Endometrium (tissue), 2 donors: ENCODE data around the gene SLC39A11.
"Not testable (repeated sequence)": the region's sequence is repeated elsewhere in the genome, so short reads cannot be mapped to it uniquely, and the experiment has no call there.

Experiments
- FAIRE-seq: peaks from 2 replicates; lab custom pipeline; 2012; peaks lifted over from hg19 to GRCh38; lab: Jason Lieb, UNC
- donor health status: control.
- donor health status: control.

Gene SLC39A11

DNA sequence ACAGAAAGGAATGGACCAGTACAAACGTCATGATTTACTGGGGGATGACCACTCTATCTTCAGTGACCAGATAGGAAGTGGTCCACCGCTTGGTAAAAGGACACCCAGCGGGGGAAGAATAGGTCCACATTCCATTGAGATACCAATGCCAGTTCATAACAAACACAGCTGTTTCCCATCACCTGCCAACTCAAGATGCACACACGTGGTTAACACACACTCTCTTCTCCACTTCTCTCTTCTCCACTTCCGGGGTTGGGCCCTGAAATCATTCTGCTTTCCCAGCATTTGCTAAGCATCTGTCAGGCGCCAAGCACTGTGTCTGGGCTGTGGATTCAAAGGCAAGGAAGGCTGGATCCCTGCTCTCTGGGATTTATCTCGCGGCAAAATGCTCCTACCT, 175.5 kb downstream of the SLC39A11 start:
- no peak for FAIRE-seq

DNA sequence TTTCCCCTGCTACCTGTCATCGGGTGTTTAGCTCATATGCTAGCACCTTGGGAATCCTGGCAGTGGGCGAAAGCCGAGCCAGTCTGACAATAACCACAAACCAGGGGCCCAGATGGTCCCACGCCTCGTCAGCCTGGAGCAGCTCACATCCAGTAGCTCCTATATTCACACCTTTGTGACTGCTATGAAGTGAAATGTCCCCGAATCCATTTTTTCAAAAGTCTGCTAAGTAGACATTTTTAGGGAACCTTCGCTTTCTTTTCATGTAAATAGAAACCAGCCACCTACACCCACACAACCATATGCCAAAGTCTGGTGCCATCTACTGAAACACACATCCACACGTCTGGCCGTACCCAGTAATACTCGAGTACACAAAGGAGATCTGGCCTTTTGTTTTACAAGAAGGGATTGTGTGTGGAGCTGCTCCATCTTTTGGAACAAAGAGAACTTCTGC, 176.8 kb downstream of the SLC39A11 start:
- FAIRE-seq = no peak

DNA sequence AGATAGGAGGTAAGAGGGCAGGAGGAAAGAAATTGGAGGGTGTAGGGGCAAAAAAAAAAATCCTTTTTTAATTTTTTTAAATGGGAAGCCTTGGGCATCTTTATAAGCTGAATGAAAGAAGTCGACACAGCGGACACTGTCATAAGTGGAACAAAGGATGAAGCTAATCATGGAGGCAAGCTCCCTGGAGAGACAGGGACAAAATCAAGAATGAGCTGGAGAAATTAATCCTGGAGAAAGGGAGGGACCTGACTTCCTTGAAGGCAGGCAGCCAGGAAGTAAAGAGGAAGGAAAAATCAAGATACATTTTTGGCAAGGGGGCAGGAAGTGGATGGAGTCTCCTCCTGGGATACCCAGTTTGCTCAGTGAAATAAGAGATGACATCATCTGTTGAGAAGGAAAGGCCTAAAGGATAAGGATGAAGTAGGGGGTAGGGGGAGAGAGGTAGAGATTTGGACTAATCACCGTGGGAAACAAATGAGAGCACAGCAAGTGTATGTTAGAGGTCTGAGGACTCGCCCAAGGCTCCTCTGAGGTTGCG, 179.3 kb downstream of the SLC39A11 start:
- FAIRE-seq = no peak

DNA sequence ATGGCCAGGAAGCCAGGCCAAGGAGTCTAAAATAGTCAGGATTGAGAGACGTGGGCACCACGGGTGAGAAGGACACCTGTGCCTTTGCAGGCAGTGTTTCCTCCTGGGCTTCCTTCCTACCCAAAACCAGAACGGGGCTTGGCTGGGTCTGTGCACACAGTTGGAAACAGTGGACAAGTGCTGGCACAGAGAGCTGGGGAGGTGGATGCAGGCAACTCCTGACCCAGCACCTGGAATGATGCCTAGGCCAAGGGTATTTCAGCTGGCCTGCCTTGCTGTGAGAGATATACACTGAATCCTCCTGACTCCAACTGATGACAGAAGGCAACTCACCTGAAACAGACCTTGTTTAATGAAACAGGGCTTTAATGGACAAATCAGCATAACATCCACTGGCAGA, 186.2 kb downstream of the SLC39A11 start:
- no peak for FAIRE-seq

DNA sequence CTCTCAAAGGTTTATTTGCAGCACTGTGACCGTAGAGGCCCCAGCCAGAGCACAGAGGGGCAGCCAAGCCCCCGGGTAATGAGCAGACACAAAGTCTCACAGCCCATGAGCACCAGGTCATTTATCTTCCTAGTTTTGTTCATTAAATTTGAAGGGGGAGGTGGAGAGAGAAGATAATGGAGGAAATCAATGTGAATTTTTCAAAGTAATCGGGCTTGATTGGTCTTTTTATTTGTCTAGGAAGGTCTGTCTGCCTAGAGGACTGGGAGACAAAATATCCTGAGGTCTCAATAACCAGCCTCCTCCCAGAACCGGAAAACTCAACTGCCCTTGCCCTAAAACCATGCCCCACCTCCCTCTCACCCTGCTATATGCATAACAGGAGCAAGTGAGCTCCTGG, 189.0 kb downstream of the SLC39A11 start:
- FAIRE-seq = no peak

DNA sequence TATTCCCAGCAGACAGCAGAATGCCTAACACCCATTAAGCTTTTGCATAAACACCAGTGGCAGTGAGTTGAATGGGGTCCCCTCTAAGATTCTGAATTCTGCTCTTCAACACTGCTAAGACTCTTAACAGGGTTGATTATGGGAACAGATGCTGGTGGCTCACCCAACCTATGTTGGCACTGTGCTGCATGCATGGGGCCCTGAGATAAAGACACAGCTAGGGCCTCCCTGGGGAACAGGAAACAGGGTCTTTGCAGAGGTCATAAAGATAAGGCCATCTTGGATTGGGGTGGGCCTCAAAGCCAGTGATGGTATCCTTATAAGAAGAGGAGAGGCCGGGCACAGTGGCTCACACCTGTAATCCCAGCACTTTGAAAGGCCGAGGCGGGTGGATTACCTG, 190.8 kb downstream of the SLC39A11 start:
- FAIRE-seq = no peak

DNA sequence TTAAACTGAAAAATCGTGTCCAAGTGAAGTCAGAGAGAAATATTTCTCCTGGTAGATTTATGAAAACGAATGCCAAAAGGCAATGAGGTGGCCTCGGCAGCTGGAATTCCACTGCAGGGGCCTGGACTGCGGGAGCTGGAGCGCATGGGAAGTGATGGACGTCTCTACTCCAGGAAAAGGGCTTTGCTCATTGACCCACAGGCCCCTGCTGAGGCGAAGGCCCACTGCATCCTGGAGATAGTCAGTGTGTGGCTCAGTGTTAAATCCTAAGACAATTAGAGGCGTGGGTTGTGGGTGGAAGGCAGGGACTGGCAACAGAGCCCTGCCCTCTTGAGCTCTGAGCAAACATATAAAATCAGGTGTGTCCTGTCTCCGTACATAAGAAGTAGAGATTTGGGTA, 191.4 kb downstream of the SLC39A11 start:
- no peak for FAIRE-seq

DNA sequence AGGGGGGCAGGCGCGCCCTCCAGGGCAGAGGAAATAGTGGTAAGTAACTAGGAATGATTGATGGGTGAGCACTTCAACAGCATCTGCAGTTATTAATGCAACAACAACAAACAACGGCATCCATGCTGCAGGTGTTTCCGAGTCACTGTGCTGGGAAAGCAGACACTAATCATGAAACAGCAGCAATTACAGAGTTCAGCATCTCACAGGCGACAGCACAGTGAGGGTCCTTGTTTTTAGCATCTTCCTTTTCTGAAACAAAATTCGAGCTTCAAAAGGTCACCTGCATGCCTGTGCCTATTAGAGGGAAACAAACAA, 191.9 kb downstream of the SLC39A11 start:
- no peak for FAIRE-seq

DNA sequence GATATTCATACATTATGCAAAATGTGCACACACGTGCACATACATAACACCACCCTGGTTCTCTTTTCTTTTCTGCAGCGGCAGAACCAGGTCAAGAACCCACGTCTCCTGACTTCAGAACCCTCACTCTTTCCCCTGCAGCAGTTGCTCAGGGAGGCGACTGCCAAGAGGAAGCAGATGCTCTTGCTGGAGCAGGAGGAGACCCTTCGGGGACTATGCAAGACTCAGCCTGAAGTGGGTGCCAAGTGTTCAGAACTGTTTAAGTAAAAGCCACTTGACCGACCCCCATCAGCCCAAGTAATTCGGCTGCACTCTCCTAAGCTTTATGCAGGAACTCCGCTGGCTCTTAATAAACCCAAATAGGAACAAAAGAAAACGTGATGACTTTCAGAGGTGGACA, 193.8 kb downstream of the SLC39A11 start:
- FAIRE-seq = no peak

DNA sequence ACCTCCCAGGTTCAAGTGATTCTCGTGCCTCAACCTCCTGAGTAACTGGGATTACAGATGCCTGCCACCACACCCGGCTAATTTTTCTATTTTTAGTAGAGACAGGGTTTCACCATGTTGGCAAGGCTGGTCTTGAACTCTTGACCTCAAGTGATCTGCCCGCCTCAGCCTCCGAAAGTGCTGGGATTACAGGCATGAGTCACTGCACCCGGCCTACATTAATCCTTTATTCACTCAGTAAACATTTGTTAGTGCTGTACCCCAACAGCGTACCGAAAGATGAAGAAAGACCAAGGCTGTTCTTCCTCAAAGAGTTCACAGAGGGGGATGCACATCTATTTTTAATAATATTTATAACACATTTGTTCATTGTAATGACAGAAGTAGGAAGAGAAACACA, 196.2 kb downstream of the SLC39A11 start:
- not testable (repeated sequence) for FAIRE-seq

DNA sequence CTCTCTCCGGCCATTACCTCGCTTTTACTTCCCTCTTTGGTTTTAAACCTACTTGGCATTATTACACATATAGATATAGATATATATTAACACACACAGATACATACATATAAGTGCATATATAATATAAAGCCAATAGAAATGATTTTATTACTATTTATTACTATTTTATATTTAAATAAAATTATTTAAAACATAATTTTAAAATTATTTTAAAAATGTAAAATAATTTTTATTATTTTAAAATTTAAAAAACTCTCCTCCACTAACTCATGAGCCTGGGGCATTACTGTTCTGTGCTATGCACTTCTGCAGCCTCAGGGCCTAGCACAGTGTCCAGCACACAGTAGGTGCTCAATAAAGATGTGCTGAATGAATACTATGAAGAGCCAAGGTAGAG, 200.9 kb downstream of the SLC39A11 start:
- no peak for FAIRE-seq

DNA sequence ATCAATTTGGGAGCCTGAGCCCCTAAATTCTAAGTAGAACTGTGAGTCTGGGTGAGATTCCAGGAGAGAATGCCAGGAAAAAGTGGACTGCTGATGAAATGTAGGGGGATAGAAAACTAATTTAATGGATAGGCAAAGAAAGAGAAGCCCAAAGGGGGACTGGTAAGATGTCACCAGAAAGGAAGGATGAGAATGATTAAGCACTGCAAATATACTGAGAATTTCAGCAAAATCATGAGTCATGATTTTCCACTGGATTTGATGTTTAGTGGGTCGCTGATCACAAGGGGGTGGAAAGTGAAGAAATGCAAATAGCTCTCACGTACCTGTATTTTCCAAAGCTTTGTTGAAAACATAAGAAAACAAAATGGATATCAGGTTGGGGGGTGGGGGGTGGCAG, 201.8 kb downstream of the SLC39A11 start:
- no peak for FAIRE-seq

DNA sequence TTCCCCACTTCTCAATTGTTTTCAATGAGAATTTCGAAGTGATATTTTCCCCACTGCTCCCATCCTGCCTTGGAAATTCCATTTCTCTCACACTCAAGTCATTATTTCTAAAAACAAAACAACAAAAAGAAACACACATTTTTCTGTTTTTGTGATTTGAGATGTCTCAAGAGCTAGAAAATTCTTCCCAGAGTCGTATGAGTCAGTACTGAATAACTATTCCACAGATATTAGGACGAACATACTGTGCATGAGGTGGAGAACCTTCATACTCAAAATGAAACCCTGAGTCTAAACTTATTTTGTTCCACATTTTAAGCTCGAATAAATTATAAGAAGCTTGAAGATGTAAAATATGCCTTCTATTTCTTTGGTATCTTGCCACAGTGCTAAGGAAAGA, 204.6 kb downstream of the SLC39A11 start:
- FAIRE-seq = no peak

DNA sequence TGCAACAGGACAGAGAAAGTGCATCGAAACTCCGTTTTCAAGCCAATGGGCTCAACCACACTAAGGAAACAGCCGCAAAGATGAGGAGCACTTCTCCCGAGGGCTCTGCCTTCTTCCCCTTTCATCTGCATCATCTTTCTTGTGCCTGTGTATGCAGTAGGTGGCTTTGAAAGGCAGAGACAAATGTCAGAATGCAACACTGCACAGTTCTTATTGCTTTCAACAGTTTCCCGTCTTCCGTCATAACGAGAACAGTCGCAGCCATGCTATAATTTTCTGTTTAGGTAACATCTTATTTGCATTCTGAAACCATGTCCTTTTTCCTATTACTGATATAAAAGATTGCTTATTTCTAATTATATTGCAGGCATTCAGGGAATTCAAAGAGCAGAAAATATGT, 205.2 kb downstream of the SLC39A11 start:
- FAIRE-seq = no peak

DNA sequence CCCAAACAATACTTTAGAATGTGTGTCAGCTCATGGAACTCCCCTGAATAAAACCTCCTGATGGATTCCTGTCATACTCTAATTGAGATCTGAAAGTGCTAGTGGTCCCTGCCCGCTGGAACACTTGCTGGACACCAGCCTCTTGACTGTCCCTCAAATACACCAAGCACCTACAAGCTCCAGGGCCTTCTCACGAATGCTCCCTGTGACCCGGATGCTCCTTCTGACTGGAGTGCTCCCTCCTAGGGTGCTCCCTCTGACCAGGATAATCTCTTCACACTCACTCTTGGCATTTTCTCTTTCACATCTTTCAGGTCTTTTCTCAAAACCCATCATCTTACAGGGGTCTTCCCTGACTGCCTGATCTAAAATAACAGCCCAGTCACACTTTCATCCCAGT, 205.9 kb downstream of the SLC39A11 start:
- FAIRE-seq = no peak

DNA sequence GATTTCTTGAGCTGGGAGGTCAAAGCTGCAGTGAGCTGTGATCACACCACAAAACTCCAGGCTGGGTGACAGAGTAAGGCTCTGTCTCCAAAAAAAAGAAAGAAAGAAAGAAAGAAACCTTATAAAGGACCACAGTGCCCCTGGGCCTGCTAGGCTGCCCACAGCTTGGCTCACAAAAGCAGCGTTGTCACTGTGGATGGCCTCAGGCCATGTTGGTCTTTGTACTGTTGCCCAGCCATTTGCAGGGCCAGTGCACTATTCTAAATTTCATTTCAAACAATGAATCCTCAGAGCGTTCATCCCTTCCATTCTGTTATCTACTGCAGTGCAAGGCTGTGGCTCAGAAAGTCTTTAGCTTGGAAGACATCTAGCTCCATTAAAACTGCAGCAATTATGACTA, 208.4 kb downstream of the SLC39A11 start:
- no peak for FAIRE-seq

DNA sequence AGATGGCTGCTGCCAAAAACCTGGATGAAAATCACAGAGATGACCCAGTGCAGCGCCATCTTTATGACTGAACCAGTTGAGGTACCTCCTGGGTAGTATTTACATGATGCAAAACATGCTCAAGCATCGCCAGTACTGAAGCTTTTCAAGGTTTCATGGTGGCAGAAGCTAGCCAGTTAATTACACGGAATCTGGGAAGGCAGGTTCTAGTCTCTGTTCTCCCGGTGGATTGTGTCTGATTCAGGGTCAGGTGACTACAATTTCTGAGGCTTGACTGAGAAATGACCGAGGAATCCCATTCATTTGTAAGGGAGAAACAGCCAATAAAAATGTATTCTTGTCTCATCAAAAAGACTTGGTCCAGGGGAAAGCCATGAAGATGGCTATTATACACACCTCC, 209.1 kb downstream of the SLC39A11 start:
- no peak for FAIRE-seq

DNA sequence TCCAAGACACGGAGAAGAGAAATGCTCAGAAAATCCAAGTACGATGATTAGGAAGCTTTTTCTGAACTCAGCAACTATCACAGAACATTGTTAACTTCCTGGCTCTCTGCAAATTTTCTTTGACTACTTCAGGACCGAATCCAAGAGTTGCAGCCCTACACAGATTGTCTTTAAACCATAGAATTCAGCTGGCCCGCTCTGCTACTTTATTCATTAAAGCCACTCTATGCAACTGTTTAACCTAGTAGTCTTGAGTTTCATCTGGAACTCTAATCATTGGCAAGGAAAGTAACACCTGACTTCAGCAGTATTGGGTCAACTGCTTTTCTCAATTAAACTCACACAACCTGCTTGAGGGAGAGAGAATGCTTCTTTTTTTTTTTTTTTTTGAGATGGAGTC, 210.1 kb downstream of the SLC39A11 start:
- no peak for FAIRE-seq

DNA sequence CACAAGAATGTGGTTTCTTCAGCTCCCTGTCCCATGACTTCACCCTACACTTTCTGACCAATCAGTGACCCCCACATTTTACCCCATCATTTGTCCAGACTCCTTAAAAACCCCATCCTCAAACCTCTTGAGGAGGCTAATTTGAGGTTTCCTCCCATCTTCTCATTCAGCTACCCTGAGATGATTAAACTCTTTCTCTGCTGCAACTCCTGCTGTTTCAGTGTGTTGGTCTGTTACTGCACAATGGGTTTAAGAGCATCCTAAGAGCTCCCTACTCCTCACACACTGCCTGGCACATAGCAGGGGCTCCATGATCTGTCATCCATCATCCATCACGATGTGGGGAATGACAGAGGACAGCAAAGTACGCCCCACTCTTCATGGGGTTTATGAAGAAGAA, 212.6 kb downstream of the SLC39A11 start:
- FAIRE-seq = no peak

DNA sequence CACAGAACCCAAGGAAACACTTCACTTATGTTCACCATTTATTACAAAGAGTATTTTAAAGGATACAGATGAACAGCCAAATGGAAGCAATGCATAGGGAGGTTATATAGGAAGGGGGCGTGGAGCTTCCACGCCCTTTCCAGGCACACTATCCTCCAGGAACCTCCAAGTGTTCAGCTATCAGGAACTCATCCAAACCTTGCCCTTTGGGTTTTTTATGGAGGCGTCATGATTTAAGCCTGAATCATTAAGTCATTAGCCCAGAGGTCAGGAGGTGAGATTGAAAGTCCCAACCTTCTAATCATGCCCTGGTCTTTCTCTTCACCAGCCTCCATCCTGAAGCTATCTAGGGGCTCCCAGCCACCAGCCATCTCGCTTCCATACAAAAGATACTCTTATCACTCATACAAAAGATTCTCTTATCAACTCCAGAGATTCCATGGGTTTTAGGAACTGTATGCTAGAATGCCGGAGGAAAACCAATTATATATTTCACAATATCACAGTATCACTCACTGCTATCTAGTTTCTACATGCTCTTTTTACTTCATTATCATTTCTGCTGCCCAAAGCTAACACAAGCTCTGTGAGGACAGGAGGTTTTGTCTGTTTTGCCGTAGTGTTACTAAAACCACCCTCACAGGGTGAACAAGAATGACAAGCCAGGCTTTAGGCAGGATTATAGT, 213.4 kb downstream of the SLC39A11 start:
- no peak for FAIRE-seq

DNA sequence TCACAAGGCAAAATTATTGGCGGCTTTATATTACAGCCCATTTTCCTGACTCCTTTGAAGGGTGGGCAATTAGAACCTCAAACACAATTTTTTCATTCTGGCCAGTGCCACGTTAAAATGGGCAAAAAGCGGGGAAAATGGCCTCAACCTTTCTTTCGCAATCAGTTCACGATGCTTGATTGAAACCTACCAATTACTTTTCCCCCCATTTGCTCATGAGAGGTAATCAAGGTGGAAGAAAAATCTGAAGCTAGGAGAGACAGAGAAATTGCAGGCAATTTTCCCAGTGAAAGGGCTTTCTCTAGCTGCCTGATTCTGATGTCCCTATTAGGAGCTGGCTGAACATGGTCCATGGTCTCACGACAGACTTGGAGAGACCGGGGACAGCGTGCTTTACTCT, 215.1 kb downstream of the SLC39A11 start:
- FAIRE-seq = no peak

DNA sequence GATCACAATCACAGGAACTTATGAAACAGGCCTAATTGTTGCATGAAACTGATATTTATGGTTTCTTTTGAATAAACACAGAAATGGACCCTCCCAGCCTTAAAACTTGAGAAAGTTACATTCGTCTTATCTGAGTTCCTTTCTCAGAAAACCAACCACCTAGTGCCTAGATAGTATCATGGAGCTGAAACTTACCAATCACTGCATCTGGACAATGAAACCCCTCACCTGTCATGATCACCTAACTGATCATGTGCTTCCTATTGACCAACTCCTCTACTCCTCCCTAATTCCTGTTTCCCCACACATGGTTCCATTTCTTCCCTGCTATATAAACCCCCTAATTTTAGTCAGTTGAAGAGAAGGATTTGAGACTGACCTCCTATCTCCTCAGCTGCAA, 216.1 kb downstream of the SLC39A11 start:
- FAIRE-seq = no peak

DNA sequence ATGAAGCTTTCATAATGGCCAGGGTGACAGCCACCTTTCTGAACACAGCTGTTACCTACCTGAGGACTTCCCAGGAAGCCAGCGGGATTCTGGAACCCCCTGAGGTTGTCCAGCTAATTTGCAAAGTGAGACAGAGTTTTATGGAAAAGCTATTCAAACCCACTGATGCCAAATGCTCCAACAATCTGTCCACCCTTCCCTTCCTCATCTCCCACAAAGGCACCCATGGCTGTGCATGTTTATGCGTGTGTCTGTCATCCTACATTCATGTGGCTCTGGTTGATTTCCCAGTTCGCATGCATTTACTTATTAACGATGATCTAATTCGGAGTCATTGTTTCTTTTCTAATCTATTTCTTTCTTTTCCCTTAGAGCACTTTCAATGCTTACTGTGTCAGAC, 217.1 kb downstream of the SLC39A11 start:
- FAIRE-seq = no peak

DNA sequence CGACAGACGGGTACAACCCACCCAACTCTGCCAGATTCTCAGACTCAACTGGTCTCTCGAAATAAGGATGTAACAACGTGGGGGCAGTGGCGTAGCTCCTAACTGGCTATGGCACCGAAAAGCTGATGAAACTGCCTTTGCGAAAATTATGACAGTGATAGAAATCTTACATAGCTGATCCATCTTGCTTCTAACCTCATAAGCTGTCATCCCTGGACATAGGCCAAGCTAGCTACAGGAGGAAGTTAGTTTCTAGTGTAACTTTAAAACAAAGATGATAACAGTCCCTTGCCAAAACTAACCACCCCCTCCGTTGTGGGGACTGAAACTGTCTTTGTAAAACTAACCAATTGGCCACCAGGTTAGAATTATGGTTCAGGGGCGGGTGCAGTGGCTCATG, 220.1 kb downstream of the SLC39A11 start:
- no peak for FAIRE-seq
